Panc1 (cell line): Measurements from ENCODE around the gene ZNRF3. TPM values are rescaled to one million over a fixed set of nuclear protein-coding genes. Genes with fewer than 3 reads are reported as not detected.
"Not testable (repeated sequence)": the region's sequence is repeated elsewhere in the genome, so short reads cannot be mapped to it uniquely, and the experiment has no call there.

Experiments used
- ATAC-seq: fragments of 200-7000 bp; cut with Tn5 transposase; 2 replicates; pipeline ENCODE4 v1.9.1; 2020; ENCODE audit warnings: mild to moderate bottlenecking, moderate library complexity
- BruUV-seq: library from RNA; stranded (reverse); fragments of 400-500 nt; replicated peaks from 2 replicates; lab custom pipeline; 2021; lab: Mats Ljungman, UMichigan
- CTCF ChIA-PET: fragments of 300-600 bp; sonication (Branson Sonifier 250); formaldehyde crosslinking; loops from one replicate; lab custom pipeline; 2022; ENCODE audit warnings: antibody characterized with exemption; lab: Charles Lee
- POLR2A ChIA-PET: fragments of 300-600 bp; sonication (Branson Sonifier 250); formaldehyde crosslinking; loops from one replicate; lab custom pipeline; 2022; ENCODE audit warnings: antibody characterized with exemption; lab: Charles Lee
- DNase-seq: peaks from one replicate; pipeline ENCODE4 v3.0.0-alpha.2; 2010; ENCODE audit warnings: low read depth, low spot score
- H3K27ac ChIP-seq: 2 replicates; pipeline ENCODE4 v1.5.1; 2011; ENCODE audit warnings: mild to moderate bottlenecking, low read length, inconsistent platforms
- H3K27me3 ChIP-seq: fragments of 200-500 bp; sonication (Bioruptor generic); 2 replicates; pipeline ENCODE4 v1.6.0; 2014; ENCODE audit warnings: low read length, inconsistent platforms; ENCODE audit not compliant: control insufficient read depth, insufficient read depth
- H3K36me3 ChIP-seq: fragments of 200-500 bp; sonication (Bioruptor generic); 2 replicates; pipeline ENCODE4 v1.5.1; 2014; ENCODE audit warnings: inconsistent platforms, mild to moderate bottlenecking, low read length, moderate library complexity; ENCODE audit not compliant: control insufficient read depth, insufficient read depth
- H3K4me1 ChIP-seq: 2 replicates; pipeline ENCODE4 v1.5.1; 2011; ENCODE audit warnings: inconsistent platforms, mild to moderate bottlenecking, low read length, moderate library complexity; ENCODE audit not compliant: control insufficient read depth, insufficient read depth
- H3K4me3 ChIP-seq, 2 experiments: 2 replicates each; pipeline ENCODE4 v1.5.1; 2011 to 2012; ENCODE audit warnings: low read depth in 2 of 2, low read length in 2 of 2, mild to moderate bottlenecking in 2 of 2, inconsistent platforms in 1 of 2, moderate library complexity in 1 of 2
- H3K9me3 ChIP-seq: fragments of 200-500 bp; sonication (Bioruptor generic); 2 replicates; pipeline ENCODE4 v1.5.1; 2014; ENCODE audit warnings: low read depth, mild to moderate bottlenecking, inconsistent platforms, low read length, moderate library complexity; ENCODE audit not compliant: control insufficient read depth, insufficient read depth
- CTCF ChIP-seq: fragments of 450-650 bp; IDR thresholded peaks from 2 replicates; pipeline ENCODE4 v1.5.1; 2017; ENCODE audit warnings: mild to moderate bottlenecking
- POLR2AphosphoS5 ChIP-seq: IDR thresholded peaks from 2 replicates; pipeline ENCODE4 v1.6.1; 2012; ENCODE audit warnings: mild to moderate bottlenecking, low read depth, low read length, moderate library complexity
- REST ChIP-seq, 2 experiments: IDR thresholded peaks; 2 replicates each; pipeline ENCODE4 v1.6.1; 2011 to 2012; ENCODE audit warnings: low read depth in 2 of 2, control low read depth in 1 of 2, low read length in 1 of 2, mild to moderate bottlenecking in 1 of 2, moderate library complexity in 1 of 2; ENCODE audit not compliant: insufficient read depth in 1 of 2
- SIN3A ChIP-seq: IDR thresholded peaks from 2 replicates; pipeline ENCODE4 v1.6.1; 2012; ENCODE audit warnings: low read depth, mild to moderate bottlenecking, low read length, moderate library complexity, borderline replicate concordance; ENCODE audit not compliant: insufficient read depth
- TCF7L2 ChIP-seq: IDR thresholded peaks from 2 replicates; pipeline ENCODE4 v1.6.1; 2011; ENCODE audit warnings: mild to moderate bottlenecking, low read depth, low read length, inconsistent platforms
- in situ Hi-C: cut with HindIII; loops from 2 replicates; pipeline ENCODE4 v1.10.0; 2016; ENCODE audit warnings: low sequenced_read_pairs, low pct_unique_long_range_greater_than_20kb
- intact Hi-C: fragments of 100-400 bp; cut with micrococcal nuclease; formaldehyde crosslinking; loops from one replicate; pipeline ENCODE4 v1.10.0; 2022; ENCODE audit not compliant: unreplicated experiment
- total RNA-seq: library from RNA; stranded (reverse); gene quantifications from one replicate; pipeline ENCODE4 v1.2.1, GENCODE V29; 2021; ENCODE audit not compliant: unreplicated experiment

ZNRF3 gene
- total RNA-seq, 1 experiment from 2014 or later: 7.3 TPM

GRCh38 chr22:28841111-28841510 is 42.3 kb upstream of the ZNRF3 start:
- Histone ChIP-seq H3K4me1 (no peaks in the 10 kb centered on the region), H3K27ac (no peak overlapping the region), H3K36me3 (no peaks in the 10 kb centered on the region), H3K9me3 (no peaks in the 10 kb centered on the region), H3K27me3 (no peaks in the 10 kb centered on the region), H3K4me3 (no peak overlapping the region)
- ATAC-seq: no peak
- intact Hi-C loops: no loop called here
- POLR2A ChIA-PET: interaction anchor here (0.6 kb wide), 1 partner anchor 16 kb away, joined by 7 read pairs; no protein-coding TSS in a partner anchor
- in situ Hi-C loops: no loop called here
- CTCF ChIA-PET: no interaction called here
- no TSS peak for BruUV-seq
- DNase-seq: no peak
- TF ChIP-seq TCF7L2 (no peak), SIN3A (no peak)

GRCh38 chr22:28843633-28844032 is 39.7 kb upstream of the ZNRF3 start:
- Histone ChIP-seq H3K4me1 (no peaks in the 10 kb centered on the region), H3K9me3 (no peaks in the 10 kb centered on the region; the same call in 1 of the 2 replicates), H3K4me3 (no peak overlapping the region), H3K36me3 (no peaks in the 10 kb centered on the region), H3K27me3 (no peaks in the 10 kb centered on the region), H3K27ac (no peak overlapping the region)
- BruUV-seq: no TSS peak
- DNase-seq: no peak
- POLR2A ChIA-PET: no interaction called here
- CTCF ChIA-PET: interaction anchor here (0.7 kb wide), 1 partner anchor 15 kb away, joined by 3 read pairs; no protein-coding TSS in a partner anchor
- in situ Hi-C loops (no loop called here), intact Hi-C loops (no loop called here)
- no peak for ATAC-seq
- TF ChIP-seq SIN3A (no peak), CTCF (no peak), REST (IDR thresholded peaks at IDR 0.05; ENCODE audit: insufficient read depth in 1 of 2, low read depth in 2 of 2, low read length in 1 of 2) (no peak), POLR2AphosphoS5 (no peak)

- in situ Hi-C loops, H3K27ac ChIP-seq, H3K36me3 ChIP-seq, DNase-seq, H3K27me3 ChIP-seq, POLR2A ChIA-PET, intact Hi-C loops, ATAC-seq, H3K4me1 ChIP-seq, BruUV-seq, H3K9me3 ChIP-seq, H3K4me3 ChIP-seq: not testable (repeated sequence)
- CTCF ChIA-PET: interaction anchor here (0.7 kb wide), 1 partner anchor 16 kb away, joined by 3 read pairs; no protein-coding TSS in a partner anchor
These were observed 39.1 kb upstream of the ZNRF3 start for GRCh38 chr22:28844277-28844676.
